Measurements from ENCODE around the gene RECK. TPM values are rescaled to one million over a fixed set of nuclear protein-coding genes. Genes with fewer than 3 reads are reported as not detected.
A peak's percentile ranks its signal among the peaks of the same experiment; 100 is the strongest.

Gene RECK
- total RNA-seq, 1 experiment from 2014 or later = 36.1 TPM

DNA sequence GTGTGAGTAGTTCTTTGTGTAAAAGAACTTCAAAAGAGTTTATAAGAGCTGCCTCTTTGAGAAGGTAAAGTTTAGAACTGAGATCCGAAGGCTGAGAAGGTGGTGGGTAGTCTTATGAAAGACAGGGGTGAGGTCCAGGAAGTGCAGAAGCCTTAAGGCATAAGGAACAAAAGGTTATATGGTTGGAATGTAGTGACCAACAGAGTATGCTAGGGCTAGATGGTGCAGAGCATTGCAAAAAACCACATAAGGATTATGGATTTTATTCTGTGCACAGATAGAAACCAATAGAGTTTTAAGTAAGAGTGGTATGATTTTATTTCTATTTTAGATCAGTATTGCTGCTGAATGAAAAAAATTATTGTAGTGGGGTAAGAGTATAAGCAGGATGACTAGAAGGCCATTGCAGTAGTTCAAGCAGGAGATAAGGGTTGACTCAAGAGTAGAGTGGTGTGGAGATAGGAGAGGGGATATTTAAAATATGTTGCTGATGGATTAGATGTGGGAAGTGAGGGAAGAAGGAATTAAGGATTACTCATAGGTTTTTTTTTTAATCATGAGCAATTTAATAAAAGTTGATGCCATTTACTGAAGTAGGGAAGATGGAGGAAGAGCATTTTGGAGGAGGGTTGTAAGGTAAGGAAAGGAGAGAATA lies 3.7 kb downstream of the RECK start:
- no peak overlapping the region for H3K4me3 ChIP-seq
- peaks cover 40% of the 10 kb centered on the region for H3K36me3 ChIP-seq
- H3K27me3 ChIP-seq = no peaks in the 10 kb centered on the region
- DNase-seq = no peak
- H3K9me3 ChIP-seq = peaks cover 7% of the 10 kb centered on the region

GRCh38 chr9:36041506-36041905 lies 4.8 kb downstream of the RECK start:
- peaks cover 43% of the 10 kb centered on the region for H3K36me3 ChIP-seq
- no peak for DNase-seq
- H3K4me3 ChIP-seq = no peak overlapping the region
- H3K27me3 ChIP-seq = no peaks in the 10 kb centered on the region
- H3K9me3 ChIP-seq = peaks cover 7% of the 10 kb centered on the region

- H3K9me3 ChIP-seq = peaks cover 7% of the 10 kb centered on the region
These were observed 8.9 kb downstream of the RECK start for GRCh38 chr9:36045610-36046009.

DNA sequence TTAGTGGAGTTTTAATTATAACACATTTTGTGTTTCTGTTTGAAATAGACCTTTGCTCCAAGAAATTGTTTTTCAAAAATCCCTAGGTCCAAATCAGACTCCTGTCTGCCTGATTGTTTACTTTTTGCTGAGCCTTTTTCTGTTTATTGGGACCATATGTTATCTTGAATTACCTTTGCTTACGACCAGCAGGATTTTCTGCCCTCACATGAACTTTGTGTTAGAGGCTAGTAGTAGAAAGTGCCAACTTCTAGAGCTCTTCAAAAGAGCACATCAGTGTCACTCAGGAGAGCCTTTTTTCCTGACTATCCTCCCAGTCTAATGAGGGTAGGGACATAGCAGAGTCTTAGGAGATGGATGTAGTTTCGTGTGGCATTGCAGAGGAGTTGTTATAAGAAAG lies 10.2 kb downstream of the RECK start:
- peaks cover 7% of the 10 kb centered on the region for H3K9me3 ChIP-seq
- H3K4me3 ChIP-seq = no peak overlapping the region

More at GRCh38 chr9:36045610-36046009, 8.9 kb downstream of the RECK start:
- H3K27me3 ChIP-seq = no peaks in the 10 kb centered on the region
- peaks cover 34% of the 10 kb centered on the region for H3K36me3 ChIP-seq
- DNase-seq = no peak
- H3K4me3 ChIP-seq = no peak overlapping the region

GRCh38 chr9:36049408-36049807 lies 12.7 kb downstream of the RECK start:
- no peak for DNase-seq
- Histone ChIP-seq H3K4me3 (no peak overlapping the region), H3K9me3 (no peaks in the 10 kb centered on the region)

More for the DNA sequence above, 10.2 kb downstream of the RECK start:
- Histone ChIP-seq H3K27me3 (no peaks in the 10 kb centered on the region), H3K36me3 (peaks cover 36% of the 10 kb centered on the region)
- DNase-seq = no peak

DNA sequence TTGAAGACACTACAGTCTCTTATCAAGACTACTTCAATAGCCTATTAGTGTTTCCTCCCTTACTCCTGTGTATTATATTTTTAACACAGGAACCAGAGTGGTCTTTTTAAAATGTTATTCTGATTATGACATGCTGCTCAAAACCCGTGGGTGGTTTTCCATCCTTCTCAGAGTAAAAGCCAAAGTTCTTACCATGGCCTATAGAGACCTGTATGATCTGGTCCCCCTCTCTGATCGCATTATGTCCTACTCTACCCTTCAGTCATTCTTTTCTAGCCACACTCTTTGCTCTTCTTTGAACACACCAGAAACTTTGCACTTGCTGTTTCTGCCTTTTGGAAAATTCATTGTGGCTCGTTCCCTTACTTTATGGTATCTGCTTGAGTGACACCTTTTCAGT lies 13.8 kb downstream of the RECK start:
- DNase-seq = no peak
- no peak overlapping the region for H3K4me3 ChIP-seq
- H3K9me3 ChIP-seq = no peaks in the 10 kb centered on the region
- no peaks in the 10 kb centered on the region for H3K27me3 ChIP-seq
- peaks cover 37% of the 10 kb centered on the region for H3K36me3 ChIP-seq

More at GRCh38 chr9:36049408-36049807, 12.7 kb downstream of the RECK start:
- peaks cover 36% of the 10 kb centered on the region for H3K36me3 ChIP-seq
- H3K27me3 ChIP-seq = no peaks in the 10 kb centered on the region

DNA sequence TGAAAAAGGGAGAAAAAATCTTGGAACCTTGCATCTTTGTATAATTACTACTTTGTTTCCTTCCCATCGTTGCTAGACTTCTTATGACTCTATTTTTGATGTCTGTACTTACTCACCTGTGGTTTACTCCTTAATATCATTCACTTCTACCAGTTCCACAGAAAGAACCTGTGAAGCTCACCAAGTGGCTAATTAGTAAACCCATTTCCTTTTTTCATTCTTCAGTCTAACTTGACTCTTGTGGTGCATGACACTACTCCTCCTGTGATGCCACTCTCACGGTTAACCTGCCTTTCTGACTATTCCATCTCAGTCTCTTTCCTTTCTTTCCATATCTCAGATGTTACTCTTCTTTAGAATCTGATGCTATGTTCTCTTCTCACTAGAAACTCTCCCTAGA lies 14.6 kb downstream of the RECK start:
- Histone ChIP-seq H3K9me3 (no peaks in the 10 kb centered on the region), H3K4me3 (no peak overlapping the region), H3K36me3 (peaks cover 36% of the 10 kb centered on the region), H3K27me3 (no peaks in the 10 kb centered on the region)
- no peak for DNase-seq

- no peaks in the 10 kb centered on the region for H3K9me3 ChIP-seq
- no peaks in the 10 kb centered on the region for H3K27me3 ChIP-seq
- H3K36me3 ChIP-seq = peaks cover 47% of the 10 kb centered on the region
- no peak for DNase-seq
- H3K4me3 ChIP-seq = no peak overlapping the region
These were observed 17.3 kb downstream of the RECK start for GRCh38 chr9:36053971-36054370.

DNA sequence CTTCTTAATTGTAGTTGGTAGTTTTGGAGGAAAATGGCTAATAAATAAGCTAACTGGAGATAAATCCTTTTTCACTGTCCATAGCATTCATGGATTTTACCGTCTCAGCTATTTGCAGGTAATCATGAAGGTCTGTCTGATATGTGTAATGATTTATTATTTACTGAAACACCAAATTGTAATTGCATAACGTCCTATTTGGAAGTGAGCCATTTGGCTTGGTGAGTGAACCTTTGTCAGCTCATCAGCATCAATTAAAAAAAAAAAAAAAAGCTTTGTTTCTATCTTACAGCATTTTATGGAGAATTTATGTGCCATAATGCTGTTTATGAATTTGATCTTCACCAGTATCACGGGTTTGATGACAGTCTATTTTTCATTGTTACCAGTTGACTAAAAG lies 20.2 kb downstream of the RECK start:
- Histone ChIP-seq H3K36me3 (peaks cover 61% of the 10 kb centered on the region), H3K4me3 (no peak overlapping the region), H3K9me3 (no peaks in the 10 kb centered on the region), H3K27me3 (no peaks in the 10 kb centered on the region)
- DNase-seq = no peak

GRCh38 chr9:36063804-36064447 lies 27.2 kb downstream of the RECK start:
- Histone ChIP-seq H3K9me3 (no peaks in the 10 kb centered on the region), H3K27me3 (no peaks in the 10 kb centered on the region), H3K4me3 (no peak overlapping the region), H3K36me3 (peaks cover 91% of the 10 kb centered on the region)
- DNase-seq = no peak

GRCh38 chr9:36064448-36065037 lies 27.8 kb downstream of the RECK start:
- Histone ChIP-seq H3K36me3 (peaks cover 93% of the 10 kb centered on the region), H3K27me3 (no peaks in the 10 kb centered on the region), H3K9me3 (no peaks in the 10 kb centered on the region), H3K4me3 (no peak overlapping the region)
- DNase-seq = no peak

- Histone ChIP-seq H3K4me3 (no peak overlapping the region), H3K27me3 (no peaks in the 10 kb centered on the region), H3K36me3 (peaks cover 63% of the 10 kb centered on the region), H3K9me3 (no peaks in the 10 kb centered on the region)
- DNase-seq = no peak
These were observed 37.3 kb downstream of the RECK start for GRCh38 chr9:36074055-36074454.

DNA sequence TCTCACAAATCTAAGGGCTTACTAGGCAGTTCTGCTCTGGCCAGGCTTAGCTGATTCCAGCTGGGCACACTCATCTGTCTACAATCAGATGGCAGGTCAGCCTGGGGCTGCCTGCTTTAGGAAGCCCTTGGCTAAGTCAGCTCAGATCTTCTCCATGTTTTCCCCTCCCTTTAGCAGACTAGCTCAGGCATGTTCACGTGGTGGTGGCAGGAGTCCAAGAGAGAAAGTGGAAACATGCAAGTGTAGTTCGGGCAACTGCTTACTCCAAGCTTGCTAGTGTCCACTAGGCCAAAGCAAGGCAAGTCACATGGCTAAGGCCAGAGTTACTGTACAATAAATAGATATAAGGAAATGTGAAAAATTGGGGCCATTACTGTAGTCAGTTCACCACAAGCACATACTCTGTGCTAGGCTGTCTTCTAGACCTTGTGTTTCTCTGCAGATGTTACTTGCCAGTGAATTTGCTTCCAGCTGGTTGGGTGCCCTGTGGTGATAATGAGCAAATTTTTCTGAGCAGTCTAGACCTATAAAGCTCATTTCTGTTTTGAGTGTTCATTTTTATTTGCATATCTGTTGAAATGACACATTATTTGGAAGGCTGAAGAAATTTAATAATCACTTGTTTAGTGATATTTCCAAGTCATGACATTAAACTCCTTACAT lies 38.3 kb downstream of the RECK start:
- Histone ChIP-seq H3K9me3 (no peaks in the 10 kb centered on the region), H3K27me3 (no peaks in the 10 kb centered on the region), H3K36me3 (peaks cover 58% of the 10 kb centered on the region), H3K4me3 (no peak overlapping the region)
- peak; percentile 60 for DNase-seq

- Histone ChIP-seq H3K9me3 (no peaks in the 10 kb centered on the region), H3K4me3 (no peak overlapping the region), H3K36me3 (peaks cover 53% of the 10 kb centered on the region), H3K27me3 (no peaks in the 10 kb centered on the region)
- DNase-seq = no peak
These were observed 41.3 kb downstream of the RECK start for GRCh38 chr9:36078051-36078450.

- H3K9me3 ChIP-seq = no peaks in the 10 kb centered on the region
- H3K36me3 ChIP-seq = peaks cover 56% of the 10 kb centered on the region
- no peak overlapping the region for H3K4me3 ChIP-seq
- H3K27me3 ChIP-seq = no peaks in the 10 kb centered on the region
- no peak for DNase-seq
These were observed 43.8 kb downstream of the RECK start for GRCh38 chr9:36080519-36080918.

- no peak overlapping the region for H3K4me3 ChIP-seq
- H3K27me3 ChIP-seq = no peaks in the 10 kb centered on the region
- DNase-seq = no peak
- peaks cover 69% of the 10 kb centered on the region for H3K36me3 ChIP-seq
- no peaks in the 10 kb centered on the region for H3K9me3 ChIP-seq
These were observed 46.2 kb downstream of the RECK start for GRCh38 chr9:36082931-36083330.

DNA sequence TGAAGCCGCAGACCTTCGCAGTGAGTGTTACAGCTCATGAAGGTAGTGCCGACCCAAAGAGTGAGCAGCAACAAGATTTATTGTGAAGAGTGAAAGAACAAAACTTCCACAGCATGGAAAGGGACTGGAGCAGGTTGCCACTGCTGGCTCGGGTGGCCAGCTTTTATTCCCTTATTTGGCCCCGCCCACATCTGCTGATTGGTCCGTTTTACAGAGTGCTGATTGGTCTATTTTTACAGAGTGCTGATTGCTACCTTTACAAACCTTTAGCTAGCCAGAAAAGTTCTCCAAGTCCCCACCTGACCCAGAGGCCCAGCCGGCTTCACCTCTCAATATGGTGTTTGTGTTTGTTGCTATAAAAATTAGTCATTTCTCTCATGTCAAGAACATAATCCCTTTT lies 49.7 kb downstream of the RECK start:
- Histone ChIP-seq H3K4me3 (no peak overlapping the region), H3K36me3 (peaks cover 61% of the 10 kb centered on the region)

More for the DNA sequence above, 49.7 kb downstream of the RECK start:
- Histone ChIP-seq H3K9me3 (no peaks in the 10 kb centered on the region), H3K27me3 (no peaks in the 10 kb centered on the region)
- DNase-seq = no peak
